ENCODE measurements around the gene CRYBA4.

DNA sequence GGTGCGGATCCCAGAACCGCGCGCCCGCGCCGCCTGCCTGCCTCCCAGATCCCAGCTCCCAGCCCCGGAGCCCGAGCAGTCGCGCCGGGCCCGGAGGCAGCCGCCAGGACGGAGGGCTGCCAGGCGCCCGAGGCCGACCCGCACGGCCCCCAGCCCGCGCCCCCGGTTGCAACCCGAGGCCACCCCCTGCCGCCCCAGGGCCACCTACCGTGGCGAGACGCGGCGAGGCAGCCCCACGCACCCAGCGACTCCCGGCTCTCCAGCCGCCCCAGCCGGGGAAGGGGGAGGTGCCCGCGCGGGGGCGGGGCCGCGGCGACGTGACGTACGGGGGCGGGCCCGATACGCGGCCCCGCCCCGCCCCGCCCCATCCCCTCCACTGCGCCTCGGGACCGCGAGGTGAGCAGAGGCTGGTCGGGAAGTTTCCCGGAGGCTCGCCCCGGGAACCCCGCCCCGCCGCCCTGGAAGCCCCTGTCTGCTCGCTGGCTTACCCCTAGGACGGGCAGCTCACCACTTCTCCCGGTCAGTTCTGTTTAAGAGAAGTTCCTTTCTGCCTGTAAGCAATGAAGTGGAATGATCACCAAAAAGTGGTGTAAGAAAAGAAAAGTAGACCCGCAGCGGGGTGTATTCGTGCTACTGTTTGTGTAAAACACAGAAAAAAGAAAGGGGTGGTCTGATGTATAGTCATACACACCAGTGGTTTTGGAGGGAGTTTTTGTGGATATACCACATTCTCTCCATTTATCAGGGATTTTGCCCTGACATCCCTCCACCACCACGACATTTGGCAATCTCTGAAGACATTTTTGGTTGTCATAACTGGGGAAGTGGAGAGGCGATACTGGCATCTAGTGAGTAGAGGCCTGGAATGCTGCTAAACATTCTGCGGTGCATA, 31.7 kb upstream of the CRYBA4 start, which contains the start of gene TPST2:
- TF ChIP-seq, protein P1, sequence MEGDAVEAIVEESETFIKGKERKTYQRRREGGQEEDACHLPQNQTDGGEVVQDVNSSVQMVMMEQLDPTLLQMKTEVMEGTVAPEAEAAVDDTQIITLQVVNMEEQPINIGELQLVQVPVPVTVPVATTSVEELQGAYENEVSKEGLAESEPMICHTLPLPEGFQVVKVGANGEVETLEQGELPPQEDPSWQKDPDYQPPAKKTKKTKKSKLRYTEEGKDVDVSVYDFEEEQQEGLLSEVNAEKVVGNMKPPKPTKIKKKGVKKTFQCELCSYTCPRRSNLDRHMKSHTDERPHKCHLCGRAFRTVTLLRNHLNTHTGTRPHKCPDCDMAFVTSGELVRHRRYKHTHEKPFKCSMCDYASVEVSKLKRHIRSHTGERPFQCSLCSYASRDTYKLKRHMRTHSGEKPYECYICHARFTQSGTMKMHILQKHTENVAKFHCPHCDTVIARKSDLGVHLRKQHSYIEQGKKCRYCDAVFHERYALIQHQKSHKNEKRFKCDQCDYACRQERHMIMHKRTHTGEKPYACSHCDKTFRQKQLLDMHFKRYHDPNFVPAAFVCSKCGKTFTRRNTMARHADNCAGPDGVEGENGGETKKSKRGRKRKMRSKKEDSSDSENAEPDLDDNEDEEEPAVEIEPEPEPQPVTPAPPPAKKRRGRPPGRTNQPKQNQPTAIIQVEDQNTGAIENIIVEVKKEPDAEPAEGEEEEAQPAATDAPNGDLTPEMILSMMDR (IDR thresholded peaks at IDR 0.05): no peak
- TF ChIP-seq POLR2A (IDR thresholded peaks at IDR 0.05): peak; percentile 63 to 78

Data from Peyer's patch (tissue), 4 donors.